GM23338 (cell line): ENCODE measurements around the gene LGALS12. TPM values are rescaled to one million over a fixed set of nuclear protein-coding genes. Genes with fewer than 3 reads are reported as not detected.

Source experiments
- ATAC-seq: fragments of 200-7000 bp; cut with Tn5 transposase; 3 replicates; pipeline ENCODE4 v1.9.1; 2020
- DNase-seq: peaks from one replicate; pipeline ENCODE4 v3.0.0-alpha.2; 2015; ENCODE audit warnings: low spot score
- H2AFZ ChIP-seq: fragments of 200-600 bp; sonication (generic); 2 replicates; pipeline ENCODE4 v1.8.0; 2016; ENCODE audit warnings: antibody characterized with exemption, mild to moderate bottlenecking, moderate library complexity
- H3F3A ChIP-seq: fragments of 200-600 bp; sonication (generic); replicated peaks from 2 replicates; pipeline ENCODE4 v1.8.0; 2017; ENCODE audit warnings: antibody characterized with exemption, mixed run types, low read depth
- H3K27ac ChIP-seq: fragments of 200-600 bp; sonication (generic); 2 replicates; pipeline ENCODE4 v1.6.1; 2016; ENCODE audit warnings: low read depth
- H3K27me3 ChIP-seq: fragments of 200-600 bp; sonication (generic); 2 replicates; pipeline ENCODE4 v1.8.0; 2016; ENCODE audit warnings: mild to moderate bottlenecking, mixed run types, moderate library complexity; ENCODE audit not compliant: insufficient read depth
- H3K36me3 ChIP-seq: fragments of 200-600 bp; sonication (generic); 2 replicates; pipeline ENCODE4 v1.8.0; 2016; ENCODE audit warnings: mild to moderate bottlenecking; ENCODE audit not compliant: insufficient read depth
- H3K4me1 ChIP-seq: fragments of 200-600 bp; sonication (generic); 2 replicates; pipeline ENCODE4 v1.8.0; 2016; ENCODE audit warnings: mild to moderate bottlenecking, moderate library complexity; ENCODE audit not compliant: insufficient read depth
- H3K4me2 ChIP-seq: fragments of 200-600 bp; sonication (generic); 2 replicates; pipeline ENCODE4 v1.7.1; 2017; ENCODE audit warnings: mixed run types
- H3K4me3 ChIP-seq: fragments of 200-600 bp; sonication (generic); 2 replicates; pipeline ENCODE4 v1.6.1; 2016; ENCODE audit warnings: mixed run types
- H3K79me2 ChIP-seq: fragments of 200-600 bp; sonication (generic); replicated peaks from 2 replicates; pipeline ENCODE4 v1.8.0; 2017; ENCODE audit warnings: mild to moderate bottlenecking; ENCODE audit not compliant: insufficient read depth
- H3K9me2 ChIP-seq: fragments of 200-600 bp; sonication (generic); 2 replicates; pipeline ENCODE4 v1.8.0; 2017; ENCODE audit not compliant: insufficient read depth
- H4K20me1 ChIP-seq: fragments of 200-600 bp; sonication (generic); replicated peaks from 2 replicates; pipeline ENCODE4 v1.8.0; 2017; ENCODE audit warnings: mild to moderate bottlenecking; ENCODE audit not compliant: insufficient read depth
- H3K27ac Mint-ChIP-seq: 2 replicates; pipeline ENCODE4 v1.8.0; 2020; ENCODE audit warnings: inconsistent platforms, mild to moderate bottlenecking, moderate library complexity, mixed read lengths
- H3K27me3 Mint-ChIP-seq: 3 replicates; pipeline ENCODE4 v1.8.0; 2022; ENCODE audit warnings: low read depth, mild to moderate bottlenecking, moderate library complexity, mixed read lengths, inconsistent platforms; ENCODE audit not compliant: insufficient read depth, poor library complexity
- H3K36me3 Mint-ChIP-seq: 3 replicates; pipeline ENCODE4 v1.8.0; 2021; ENCODE audit warnings: low read depth, mild to moderate bottlenecking, inconsistent platforms, moderate library complexity, mixed read lengths
- H3K4me1 Mint-ChIP-seq: 3 replicates; pipeline ENCODE4 v1.8.0; 2020; ENCODE audit warnings: mild to moderate bottlenecking, inconsistent platforms, mixed read lengths
- H3K4me3 Mint-ChIP-seq: 3 replicates; pipeline ENCODE4 v1.8.0; 2021; ENCODE audit warnings: moderate library complexity, mild to moderate bottlenecking, inconsistent platforms, mixed read lengths
- H3K9me3 Mint-ChIP-seq: 3 replicates; pipeline ENCODE4 v1.8.0; 2020; ENCODE audit warnings: moderate library complexity, mild to moderate bottlenecking, inconsistent platforms, mixed read lengths
- CREB1 ChIP-seq: fragments of 250-450 bp; sonication (Bioruptor Pico); IDR thresholded peaks from 2 replicates; pipeline ENCODE4 v1.5.0; 2020; ENCODE audit warnings: low read depth, mild to moderate bottlenecking, moderate library complexity
- CTCF ChIP-seq, 2 experiments: fragments of 200-600 bp in 1 of 2; sonication (generic) in 1 of 2; conservative IDR thresholded peaks; 2 replicates each; pipeline versions ENCODE4 v1.5.1 to v1.6.1; 2016 to 2017; ENCODE audit warnings: antibody characterized with exemption in 2 of 2, low read depth in 2 of 2, mild to moderate bottlenecking in 2 of 2, moderate library complexity in 1 of 2
- EZH2 ChIP-seq: fragments of 200-600 bp; sonication (generic); IDR thresholded peaks from one replicate; pipeline ENCODE4 v1.8.0; 2017; ENCODE audit warnings: antibody characterized with exemption, mild to moderate bottlenecking, low read depth; ENCODE audit not compliant: unreplicated experiment
- EZH2phosphoT487 ChIP-seq: fragments of 200-600 bp; sonication (generic); IDR thresholded peaks from one replicate; pipeline ENCODE4 v1.8.1; 2018; ENCODE audit warnings: antibody characterized with exemption; ENCODE audit not compliant: unreplicated experiment
- NANOG ChIP-seq: IDR thresholded peaks from 2 replicates; pipeline ENCODE4 v1.6.1; 2016; ENCODE audit warnings: antibody characterized with exemption, borderline replicate concordance
- REST ChIP-seq: IDR thresholded peaks from one replicate; pipeline ENCODE4 v1.6.1; 2018; ENCODE audit warnings: antibody characterized with exemption; ENCODE audit not compliant: unreplicated experiment
- STAT1 ChIP-seq: IDR thresholded peaks from one replicate; pipeline ENCODE4 v1.6.1; 2016; ENCODE audit warnings: antibody characterized with exemption; ENCODE audit not compliant: unreplicated experiment
- ZNF331 ChIP-seq: fragments of 250-450 bp; sonication (Bioruptor Pico); IDR thresholded peaks from 2 replicates; pipeline ENCODE4 v1.5.0; 2020; ENCODE audit warnings: low read depth, mild to moderate bottlenecking, moderate library complexity
- ZNF462 ChIP-seq: fragments of 250-450 bp; sonication (Bioruptor Pico); IDR thresholded peaks from 2 replicates; pipeline ENCODE4 v1.5.0; 2020; ENCODE audit warnings: mild to moderate bottlenecking, moderate library complexity
- polyA plus RNA-seq: library from polyadenylated mRNA; unstranded; fragments of >200 nt; fragmentation: Nextera tagmentation; extraction: Ambion mirVana; gene quantifications from 2 replicates; pipeline ENCODE4 v1.2.1, GENCODE V29; 2016
- total RNA-seq: library from RNA; depleted of rRNA; stranded (reverse); fragments of >200 nt; shearing (Covaris generic); gene quantifications from 2 replicates; pipeline ENCODE4 v1.2.3, GENCODE V29; 2014
- TF ChIP-seq, protein P1 (sequence below): IDR thresholded peaks from 2 replicates; pipeline ENCODE4 v1.6.1; 2016; ENCODE audit warnings: antibody characterized with exemption

LGALS12 gene
- total and polyA plus RNA-seq, 2 experiments from 2014 or later, result 0.94 to 1.2 TPM

DNA sequence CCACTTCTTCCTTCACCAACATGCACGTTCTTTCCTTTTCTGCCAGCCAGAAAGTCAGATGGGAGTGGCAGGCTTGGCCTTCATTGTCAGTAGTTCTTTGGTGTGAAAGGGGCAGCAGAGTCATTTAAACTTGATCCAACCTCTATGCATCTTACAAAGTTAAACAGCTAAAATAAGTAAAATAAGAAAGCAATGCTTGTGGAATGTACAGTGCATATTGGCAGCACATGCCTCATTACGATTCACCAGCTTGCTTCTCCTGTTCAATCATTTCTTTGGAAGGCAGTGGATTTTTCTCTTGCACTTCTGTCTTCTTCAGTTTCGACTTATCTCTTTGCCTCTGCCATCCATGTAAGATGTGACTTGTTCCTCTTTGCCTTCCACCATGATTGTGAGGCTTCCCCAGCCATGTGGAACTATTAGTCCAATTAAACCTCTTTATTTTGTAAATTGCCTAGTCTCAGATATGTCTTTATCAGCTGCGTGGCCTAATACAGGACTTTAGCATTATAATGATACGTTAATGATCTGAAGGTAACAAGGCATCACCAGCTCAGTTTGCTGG lies 14.8 kb downstream of the LGALS12 start:
- no peak overlapping the region; the same call in 1 of the 2 replicates for H3K27ac Mint-ChIP-seq
- Histone ChIP-seq H3K36me3 (peaks cover 30% of the 10 kb centered on the region), H3K79me2 (no peaks in the 10 kb centered on the region), H3K27me3 (no peaks in the 10 kb centered on the region), H3K4me3 (no peak overlapping the region), H2AFZ (no peak overlapping the region), H3F3A (no peaks in the 10 kb centered on the region), H3K4me1 (no peaks in the 10 kb centered on the region), H3K9me2 (peaks cover 4% of the 10 kb centered on the region; the same call in 1 of the 2 replicates), H4K20me1 (no peaks in the 10 kb centered on the region), H3K27ac (no peak overlapping the region), H3K4me2 (no peak overlapping the region)
- ATAC-seq (no peak), DNase-seq (no peak)
- peaks cover 46% of the 10 kb centered on the region for H3K9me3 Mint-ChIP-seq
- H3K4me1 Mint-ChIP-seq, result no peaks in the 10 kb centered on the region
- TF ChIP-seq EZH2phosphoT487 (no peak), ZNF462 (CRISPR knock-in tag) (no peak), ZNF331 (CRISPR knock-in tag) (no peak), CREB1 (CRISPR knock-in tag) (no peak), NANOG (no peak), CTCF (conservative IDR thresholded peaks at IDR 0.05; ENCODE audit: low read depth in 2 of 2) (no peak), REST (no peak), STAT1 (no peak), EZH2 (no peak)
- TF ChIP-seq, protein P1, sequence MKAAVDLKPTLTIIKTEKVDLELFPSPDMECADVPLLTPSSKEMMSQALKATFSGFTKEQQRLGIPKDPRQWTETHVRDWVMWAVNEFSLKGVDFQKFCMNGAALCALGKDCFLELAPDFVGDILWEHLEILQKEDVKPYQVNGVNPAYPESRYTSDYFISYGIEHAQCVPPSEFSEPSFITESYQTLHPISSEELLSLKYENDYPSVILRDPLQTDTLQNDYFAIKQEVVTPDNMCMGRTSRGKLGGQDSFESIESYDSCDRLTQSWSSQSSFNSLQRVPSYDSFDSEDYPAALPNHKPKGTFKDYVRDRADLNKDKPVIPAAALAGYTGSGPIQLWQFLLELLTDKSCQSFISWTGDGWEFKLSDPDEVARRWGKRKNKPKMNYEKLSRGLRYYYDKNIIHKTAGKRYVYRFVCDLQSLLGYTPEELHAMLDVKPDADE, result no peak
- no peak overlapping the region for H3K4me3 Mint-ChIP-seq
- H3K36me3 Mint-ChIP-seq, result peaks cover 32% of the 10 kb centered on the region
- H3K27me3 Mint-ChIP-seq, result no peaks in the 10 kb centered on the region
